ENCODE measurements around the gene TRIM59.

DNA sequence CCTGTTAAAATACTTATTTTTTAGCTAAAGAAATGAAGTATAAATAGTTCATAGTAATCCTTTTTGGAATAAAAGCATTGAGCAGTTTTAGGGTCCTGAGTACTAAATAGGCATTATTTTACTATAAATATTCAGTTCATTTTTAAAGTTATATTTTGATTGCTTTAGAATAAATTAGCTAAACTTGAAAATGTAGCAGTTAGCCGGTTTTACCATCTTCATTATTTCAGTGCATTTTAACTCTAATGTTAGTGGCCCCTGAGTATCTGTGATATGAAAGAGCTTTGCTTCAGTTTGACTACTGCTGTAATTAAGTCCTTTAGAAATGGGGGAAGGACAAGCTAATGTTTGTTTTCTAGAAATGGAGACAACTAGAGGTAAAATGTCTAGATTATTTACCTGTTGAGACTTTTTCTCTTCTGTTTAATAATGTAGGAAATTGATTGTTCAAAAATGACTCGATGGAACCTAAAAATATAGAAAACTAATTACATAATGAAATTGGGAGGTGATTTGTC lies 46.5 kb downstream of the TRIM59 start:
- TF ChIP-seq SRSF9 (IDR thresholded peaks at IDR 0.05; ENCODE audit: borderline replicate concordance, low read depth, low read length) (no peak), GATAD2A (IDR thresholded peaks at IDR 0.05) (no peak), RBM22 (IDR thresholded peaks at IDR 0.05; ENCODE audit: low read depth, low read length, poor library complexity, severe bottlenecking) (no peak), MTA3 (IDR thresholded peaks at IDR 0.05; ENCODE audit: borderline replicate concordance) (no peak), KAT8 (IDR thresholded peaks at IDR 0.05; ENCODE audit: low read depth) (no peak), ATF1 (CRISPR knock-in tag; IDR thresholded peaks at IDR 0.05) (no peak), ATF1 (tag; IDR thresholded peaks at IDR 0.05) (no peak), FOXK1 (CRISPR knock-in tag; IDR thresholded peaks at IDR 0.05; ENCODE audit: borderline replicate concordance) (no peak)
- TF ChIP-seq, protein P1, sequence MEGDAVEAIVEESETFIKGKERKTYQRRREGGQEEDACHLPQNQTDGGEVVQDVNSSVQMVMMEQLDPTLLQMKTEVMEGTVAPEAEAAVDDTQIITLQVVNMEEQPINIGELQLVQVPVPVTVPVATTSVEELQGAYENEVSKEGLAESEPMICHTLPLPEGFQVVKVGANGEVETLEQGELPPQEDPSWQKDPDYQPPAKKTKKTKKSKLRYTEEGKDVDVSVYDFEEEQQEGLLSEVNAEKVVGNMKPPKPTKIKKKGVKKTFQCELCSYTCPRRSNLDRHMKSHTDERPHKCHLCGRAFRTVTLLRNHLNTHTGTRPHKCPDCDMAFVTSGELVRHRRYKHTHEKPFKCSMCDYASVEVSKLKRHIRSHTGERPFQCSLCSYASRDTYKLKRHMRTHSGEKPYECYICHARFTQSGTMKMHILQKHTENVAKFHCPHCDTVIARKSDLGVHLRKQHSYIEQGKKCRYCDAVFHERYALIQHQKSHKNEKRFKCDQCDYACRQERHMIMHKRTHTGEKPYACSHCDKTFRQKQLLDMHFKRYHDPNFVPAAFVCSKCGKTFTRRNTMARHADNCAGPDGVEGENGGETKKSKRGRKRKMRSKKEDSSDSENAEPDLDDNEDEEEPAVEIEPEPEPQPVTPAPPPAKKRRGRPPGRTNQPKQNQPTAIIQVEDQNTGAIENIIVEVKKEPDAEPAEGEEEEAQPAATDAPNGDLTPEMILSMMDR (IDR thresholded peaks at IDR 0.05 in 2 of 3, conservative IDR thresholded peaks at IDR 0.05 in 1 of 3; ENCODE audit: insufficient read depth in 2 of 3, low read depth in 1 of 3, low read length in 3 of 3): no peak
